Calu3 (cell line): Measurements from ENCODE around the gene RAB7B. TPM values are rescaled to one million over a fixed set of nuclear protein-coding genes. Genes with fewer than 3 reads are reported as not detected.
A peak's percentile ranks its signal among the peaks of the same experiment; 100 is the strongest.
"Not testable (repeated sequence)": the region's sequence is repeated elsewhere in the genome, so short reads cannot be mapped to it uniquely, and the experiment has no call there.

Source experiments
- Bru-seq: library from RNA; stranded (reverse); fragments of 400-500 nt; gene quantifications from one replicate; lab custom pipeline; 2021; lab: Mats Ljungman, UMichigan
- BruChase-seq, 2 experiments: library from RNA; stranded (reverse); fragments of 400-500 nt; gene quantifications; one replicate each; lab custom pipeline; 2021; lab: Mats Ljungman, UMichigan
- BruUV-seq: library from RNA; stranded (reverse); fragments of 400-500 nt; replicated peaks from 2 replicates; lab custom pipeline; 2021; lab: Mats Ljungman, UMichigan
- CTCF ChIA-PET: fragments of 300-600 bp; sonication (Branson Sonifier 250); formaldehyde crosslinking; loops from one replicate; lab custom pipeline; 2022; ENCODE audit warnings: antibody characterized with exemption; lab: Charles Lee
- DNase-seq: peaks from one replicate; pipeline ENCODE4 v3.0.0; 2022
- H3K27ac Mint-ChIP-seq: one replicate; pipeline ENCODE4 v1.8.0; 2022; ENCODE audit warnings: mixed read lengths; ENCODE audit not compliant: unreplicated experiment
- H3K27me3 Mint-ChIP-seq: one replicate; pipeline ENCODE4 v1.8.0; 2022; ENCODE audit warnings: mixed read lengths; ENCODE audit not compliant: unreplicated experiment
- H3K36me3 Mint-ChIP-seq: one replicate; pipeline ENCODE4 v1.8.0; 2022; ENCODE audit warnings: mild to moderate bottlenecking, moderate library complexity, mixed read lengths; ENCODE audit not compliant: insufficient read depth, unreplicated experiment
- H3K4me1 Mint-ChIP-seq: one replicate; pipeline ENCODE4 v1.8.0; 2022; ENCODE audit warnings: mild to moderate bottlenecking, low read depth, mixed read lengths; ENCODE audit not compliant: unreplicated experiment
- H3K4me3 Mint-ChIP-seq: one replicate; pipeline ENCODE4 v1.8.0; 2022; ENCODE audit warnings: mild to moderate bottlenecking, low read depth, moderate library complexity, mixed read lengths; ENCODE audit not compliant: unreplicated experiment
- H3K9me3 Mint-ChIP-seq: one replicate; pipeline ENCODE4 v1.8.0; 2022; ENCODE audit warnings: low read depth, mixed read lengths; ENCODE audit not compliant: unreplicated experiment
- CTCF ChIP-seq: fragments of 200-600 bp; IDR thresholded peaks from one replicate; pipeline ENCODE4 v1.8.0; 2022; ENCODE audit warnings: antibody characterized with exemption; ENCODE audit not compliant: unreplicated experiment
- intact Hi-C: fragments of 100-400 bp; cut with micrococcal nuclease; formaldehyde crosslinking; loops from one replicate; pipeline ENCODE4 v1.10.0; 2022; ENCODE audit not compliant: unreplicated experiment
- long read RNA-seq: library from polyadenylated mRNA; stranded (forward); transcript quantifications from one replicate; pipeline ENCODE4 v2.0.0, GENCODE V29; 2022
- total RNA-seq: library from RNA; stranded (reverse); gene quantifications from 2 replicates; pipeline ENCODE4 v1.2.3, GENCODE V29; 2022

Gene RAB7B
- 1.1 and 1.3 TPM in 2 replicates for total RNA-seq
- Bru-seq, nascent RNA = percentile 38 among the genes with signal in this experiment
- percentile 38 among the genes with signal in this experiment for BruChase-seq, experiment 1, labeled RNA remaining after a 6-hour chase
- BruChase-seq, experiment 2, labeled RNA remaining after a 2-hour chase = percentile 41 among the genes with signal in this experiment
- long read RNA-seq, partial matches to known transcripts = 1 of 3 reads
- long read RNA-seq, other reads (novel, unspliced or antisense) = 0 of 3 reads

- no peak for TF ChIP-seq CTCF
- BruUV-seq = no TSS peak
- Mint-ChIP-seq H3K4me3 (peak within 1 kb of the TSS; percentile 0), H3K27me3 (no peaks in the 10 kb centered on the region), H3K27ac (peak within 1 kb of the TSS; percentile 2), H3K4me1 (peaks cover 42% of the 10 kb centered on the region), H3K36me3 (peaks cover 9% of the 10 kb centered on the region), H3K9me3 (peaks cover 2% of the 10 kb centered on the region)
- DNase-seq = peak; percentile 60
- CTCF ChIA-PET = interaction anchor here (0.6 to 1.3 kb wide), 4 partner anchors 17 to 68 kb away, joined by 3 to 5 read pairs (median 4); no protein-coding TSS in a partner anchor
- intact Hi-C loops = no loop called here
Observed at GRCh38 chr1:206002871-206003801, at the start of gene RAB7B. Gene RAB7B, minus strand, starts transcription at chr1:206003395. Its CDS starts 9,260 bp downstream, at chr1:205994135.

DNA sequence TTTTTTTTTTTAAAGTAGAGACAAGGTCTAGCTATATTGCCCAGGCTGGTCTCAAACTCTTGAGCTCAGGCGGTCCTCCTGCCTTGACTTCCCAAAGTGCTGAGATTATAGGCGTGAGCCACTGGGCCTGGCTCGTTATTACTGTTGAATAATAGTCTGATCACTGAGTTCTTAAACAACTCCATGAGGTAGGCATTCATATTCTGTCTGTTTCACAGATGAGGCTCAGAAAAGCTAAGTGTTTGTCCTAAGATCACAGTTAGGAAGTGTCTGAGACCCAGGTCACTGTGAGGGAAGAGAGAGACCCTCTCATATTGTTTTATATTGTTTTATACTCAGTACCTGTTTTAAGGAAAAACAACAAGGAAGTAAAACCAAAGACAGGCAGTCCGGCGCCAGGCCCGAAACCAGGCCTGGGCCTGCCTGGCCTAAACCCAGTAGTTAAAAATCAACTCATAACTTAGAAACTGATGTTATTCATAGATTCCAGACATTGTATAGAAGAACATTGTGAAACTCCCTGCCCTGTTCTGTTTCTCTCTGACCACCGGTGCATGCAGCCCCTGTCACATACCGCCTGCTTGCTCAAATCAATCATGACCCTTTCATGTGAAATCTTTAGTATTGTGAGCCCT lies 49.2 kb upstream of the RAB7B start:
- Mint-ChIP-seq H3K36me3 (peaks cover 73% of the 10 kb centered on the region), H3K27ac (peak overlapping the region; percentile 99), H3K4me1 (peaks cover 86% of the 10 kb centered on the region), H3K4me3 (peak overlapping the region; percentile 94)
- H3K27me3 Mint-ChIP-seq, intact Hi-C loops, DNase-seq, H3K9me3 Mint-ChIP-seq, BruUV-seq: not testable (repeated sequence)
- CTCF ChIA-PET = interaction anchor here (0.9 to 2.3 kb wide), 5 partner anchors 13 to 134 kb away, joined by 3 to 6 read pairs (median 4); no protein-coding TSS in a partner anchor

GRCh38 chr1:206050655-206051235 lies 47.5 kb upstream of the RAB7B start:
- peak overlapping the region; percentile 94 for H3K4me3 Mint-ChIP-seq
- H3K36me3 Mint-ChIP-seq = peaks cover 63% of the 10 kb centered on the region
- CTCF ChIA-PET = interaction anchor here (0.6 to 2.3 kb wide), 5 partner anchors 16 to 132 kb away, joined by 3 to 6 read pairs (median 3); no protein-coding TSS in a partner anchor
- peak; percentile 89 for DNase-seq
- intact Hi-C loops = loop anchor here (1.0 kb wide), 1 partner anchor 20 kb away; no protein-coding TSS in a partner anchor
- no peaks in the 10 kb centered on the region for H3K9me3 Mint-ChIP-seq
- H3K27me3 Mint-ChIP-seq = no peaks in the 10 kb centered on the region
- TF ChIP-seq CTCF = no peak
- H3K27ac Mint-ChIP-seq = peak overlapping the region; percentile 99
- BruUV-seq = no TSS peak
- H3K4me1 Mint-ChIP-seq = peaks cover 72% of the 10 kb centered on the region

DNA sequence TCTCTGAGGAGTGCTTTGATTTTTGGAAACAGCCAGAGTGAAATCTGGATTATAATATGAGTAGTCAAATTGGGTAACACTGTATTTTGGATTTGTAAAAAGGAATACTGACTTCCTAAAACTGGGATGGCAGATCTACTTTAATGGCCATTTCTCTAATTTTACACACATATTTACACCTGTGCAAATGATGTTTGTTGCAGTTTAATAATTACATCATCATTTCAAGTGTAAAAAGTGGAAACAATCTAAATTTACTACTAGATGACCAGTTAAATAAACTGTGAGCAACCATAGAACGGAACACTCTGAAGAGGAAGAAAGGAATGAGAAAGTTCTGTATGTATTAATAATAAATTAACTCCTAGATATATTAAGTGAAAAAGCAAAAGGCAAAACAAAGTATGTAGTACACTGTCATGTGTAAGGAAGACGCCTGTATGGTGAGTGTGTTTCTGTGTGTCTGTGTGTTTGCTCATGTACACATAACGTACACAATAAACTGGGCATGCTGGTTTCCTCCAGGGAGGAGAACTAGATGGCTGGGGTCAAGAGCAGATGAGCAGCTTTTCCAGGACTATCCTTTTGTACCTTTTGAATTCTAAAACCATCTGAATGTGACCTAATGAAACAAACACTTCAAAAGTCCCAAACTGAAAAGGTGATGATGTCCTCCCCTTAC lies 46.9 kb upstream of the RAB7B start:
- CTCF ChIA-PET = interaction anchor here (0.8 to 2.3 kb wide), 3 partner anchors 20 to 66 kb away, joined by 3 to 6 read pairs (median 5); no protein-coding TSS in a partner anchor
- no peak for DNase-seq
- Mint-ChIP-seq H3K27ac (peak overlapping the region; percentile 99), H3K4me3 (no peak overlapping the region), H3K36me3 (peaks cover 56% of the 10 kb centered on the region), H3K4me1 (peaks cover 65% of the 10 kb centered on the region), H3K9me3 (no peaks in the 10 kb centered on the region), H3K27me3 (no peaks in the 10 kb centered on the region)
- no TSS peak for BruUV-seq
- no peak for TF ChIP-seq CTCF
- intact Hi-C loops = loop anchor here (1.0 kb wide), 1 partner anchor 20 kb away; no protein-coding TSS in a partner anchor
